ENCODE measurements around the gene MPI.

Gene MPI

GRCh38 chr15:74895830-74896229 lies 6.0 kb downstream of the MPI start:
- TF ChIP-seq, protein P1, sequence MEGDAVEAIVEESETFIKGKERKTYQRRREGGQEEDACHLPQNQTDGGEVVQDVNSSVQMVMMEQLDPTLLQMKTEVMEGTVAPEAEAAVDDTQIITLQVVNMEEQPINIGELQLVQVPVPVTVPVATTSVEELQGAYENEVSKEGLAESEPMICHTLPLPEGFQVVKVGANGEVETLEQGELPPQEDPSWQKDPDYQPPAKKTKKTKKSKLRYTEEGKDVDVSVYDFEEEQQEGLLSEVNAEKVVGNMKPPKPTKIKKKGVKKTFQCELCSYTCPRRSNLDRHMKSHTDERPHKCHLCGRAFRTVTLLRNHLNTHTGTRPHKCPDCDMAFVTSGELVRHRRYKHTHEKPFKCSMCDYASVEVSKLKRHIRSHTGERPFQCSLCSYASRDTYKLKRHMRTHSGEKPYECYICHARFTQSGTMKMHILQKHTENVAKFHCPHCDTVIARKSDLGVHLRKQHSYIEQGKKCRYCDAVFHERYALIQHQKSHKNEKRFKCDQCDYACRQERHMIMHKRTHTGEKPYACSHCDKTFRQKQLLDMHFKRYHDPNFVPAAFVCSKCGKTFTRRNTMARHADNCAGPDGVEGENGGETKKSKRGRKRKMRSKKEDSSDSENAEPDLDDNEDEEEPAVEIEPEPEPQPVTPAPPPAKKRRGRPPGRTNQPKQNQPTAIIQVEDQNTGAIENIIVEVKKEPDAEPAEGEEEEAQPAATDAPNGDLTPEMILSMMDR (IDR thresholded peaks at IDR 0.05; ENCODE audit: control insufficient read depth, insufficient read depth, low read depth, low read length, missing control alignments) = no peak
- H3K4me3 ChIP-seq (ENCODE audit: control insufficient read depth, low read depth, low read length) = no peak overlapping the region
- no peak for DNase-seq (ENCODE audit: low read depth)

GRCh38 chr15:74896316-74896715 lies 6.5 kb downstream of the MPI start:
- TF ChIP-seq, protein P1 (IDR thresholded peaks at IDR 0.05; ENCODE audit: control insufficient read depth, insufficient read depth, low read depth, low read length, missing control alignments) = no peak
- no peak overlapping the region for H3K4me3 ChIP-seq (ENCODE audit: control insufficient read depth, low read depth, low read length)
- no peak for DNase-seq (ENCODE audit: low read depth)

DNA sequence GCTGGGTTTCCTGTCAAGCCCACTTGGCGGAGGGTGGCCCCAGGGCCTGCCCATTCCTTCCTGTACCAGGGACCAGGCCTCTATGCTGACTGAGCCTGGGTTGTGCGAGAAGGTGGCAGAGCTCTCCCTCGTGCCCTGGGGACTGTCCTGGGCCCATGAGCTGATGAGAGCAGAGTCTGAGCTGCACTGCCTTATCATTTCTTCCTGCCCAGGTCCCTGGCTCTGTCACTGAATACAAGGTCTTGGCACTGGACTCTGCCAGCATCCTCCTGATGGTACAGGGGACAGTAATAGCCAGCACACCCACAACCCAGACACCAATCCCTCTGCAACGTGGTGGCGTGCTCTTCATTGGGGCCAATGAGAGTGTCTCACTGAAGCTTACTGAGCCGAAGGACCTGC lies 7.5 kb downstream of the MPI start:
- no peak overlapping the region for H3K4me3 ChIP-seq (ENCODE audit: control insufficient read depth, low read depth, low read length)
- TF ChIP-seq, protein P1 (IDR thresholded peaks at IDR 0.05; ENCODE audit: control insufficient read depth, insufficient read depth, low read depth, low read length, missing control alignments) = no peak
- no peak for DNase-seq (ENCODE audit: low read depth)

GRCh38 chr15:74901612-74902063 lies 11.8 kb downstream of the MPI start:
- TF ChIP-seq, protein P1 (IDR thresholded peaks at IDR 0.05; ENCODE audit: control insufficient read depth, insufficient read depth, low read depth, low read length, missing control alignments) = peak; percentile 82
- H3K4me3 ChIP-seq (ENCODE audit: control insufficient read depth, low read depth, low read length) = no peak overlapping the region
- no peak for DNase-seq (ENCODE audit: low read depth)

DNA sequence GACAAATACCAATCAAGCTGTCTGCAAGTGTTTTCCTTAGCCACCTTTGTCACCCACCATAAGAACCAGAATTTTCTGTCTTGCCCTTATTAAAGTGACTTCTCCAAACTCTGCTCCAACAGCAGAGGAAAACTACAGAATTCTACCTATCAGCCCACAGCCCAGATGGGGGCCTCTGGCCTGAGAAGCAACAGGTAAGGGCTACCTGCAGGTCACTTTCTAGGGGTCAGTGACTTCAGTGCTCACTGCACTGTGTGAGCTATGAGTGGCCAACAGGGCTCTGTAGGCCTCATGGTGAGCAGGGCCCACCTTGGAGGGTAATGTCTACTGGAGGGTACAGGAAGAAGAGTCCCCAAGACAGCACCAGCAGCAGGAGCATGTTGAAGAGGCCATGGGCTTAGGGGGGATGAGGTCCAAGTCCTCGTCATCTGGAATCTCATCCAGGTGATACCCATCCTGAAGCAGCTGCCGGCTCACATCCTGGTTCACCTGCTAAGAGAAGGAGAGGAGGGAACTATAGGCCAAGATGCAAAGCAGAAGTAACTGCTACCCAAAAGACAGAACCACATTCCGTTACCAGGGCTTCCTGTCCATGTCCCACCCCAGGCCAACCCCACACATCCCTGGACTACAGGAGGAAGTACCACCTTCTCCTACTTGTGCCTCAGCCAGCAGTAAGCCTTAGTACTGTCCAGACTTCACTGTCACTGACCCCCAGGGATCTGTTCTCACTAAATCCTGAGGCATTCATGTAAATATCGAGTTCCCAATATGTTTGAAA lies 12.6 kb downstream of the MPI start:
- H3K4me3 ChIP-seq (ENCODE audit: control insufficient read depth, low read depth, low read length) = no peak overlapping the region
- TF ChIP-seq, protein P1 (IDR thresholded peaks at IDR 0.05; ENCODE audit: control insufficient read depth, insufficient read depth, low read depth, low read length, missing control alignments) = no peak
- no peak for DNase-seq (ENCODE audit: low read depth)

GRCh38 chr15:74903676-74904075 lies 13.8 kb downstream of the MPI start:
- no peak for DNase-seq (ENCODE audit: low read depth)
- TF ChIP-seq, protein P1 (IDR thresholded peaks at IDR 0.05; ENCODE audit: control insufficient read depth, insufficient read depth, low read depth, low read length, missing control alignments) = no peak
- H3K4me3 ChIP-seq (ENCODE audit: control insufficient read depth, low read depth, low read length) = no peak overlapping the region
